ENCODE data around the gene LYST. TPM values are rescaled to one million over a fixed set of nuclear protein-coding genes. Genes with fewer than 3 reads are reported as not detected.

The LYST gene
- total and polyA plus RNA-seq, 10 donors: 9.0 to 169 (median 98.1) TPM

GRCh38 chr1:235746245-235746644 is 120.5 kb downstream of the LYST start:
- H3K9me3 ChIP-seq: no peaks in the 10 kb centered on the region
- no peaks in the 10 kb centered on the region for H3K27me3 ChIP-seq (replicated peaks in 1 of 7)
- peak overlapping the region in 4 of 8 donors; percentile 52 to 66 (median 56) for H3K27ac ChIP-seq
- no peak for DNase-seq
- 54 to 90% (median 81%) methylated on average over 6 of the region's 6 CpGs for WGBS, 5 donors
- intact Hi-C loops (cut with DNase I; ENCODE audit: low total_unique reads): no loop called here
- no peak overlapping the region for H3K4me3 ChIP-seq
- peaks cover 0 to 10% (median 0%) of the 10 kb centered on the region in 6 donors for H3K4me1 ChIP-seq
- no peak for TF ChIP-seq POLR2AphosphoS5 (IDR thresholded peaks at IDR 0.05)
- no peak for TF ChIP-seq CTCF (IDR thresholded peaks at IDR 0.05 in 8 of 11, conservative IDR thresholded peaks at IDR 0.05 in 3 of 11)
- no peak for TF ChIP-seq POLR2A (IDR thresholded peaks at IDR 0.05)
- H3K36me3 ChIP-seq: peaks cover 4 to 100% (median 69%) of the 10 kb centered on the region in 6 donors

DNA sequence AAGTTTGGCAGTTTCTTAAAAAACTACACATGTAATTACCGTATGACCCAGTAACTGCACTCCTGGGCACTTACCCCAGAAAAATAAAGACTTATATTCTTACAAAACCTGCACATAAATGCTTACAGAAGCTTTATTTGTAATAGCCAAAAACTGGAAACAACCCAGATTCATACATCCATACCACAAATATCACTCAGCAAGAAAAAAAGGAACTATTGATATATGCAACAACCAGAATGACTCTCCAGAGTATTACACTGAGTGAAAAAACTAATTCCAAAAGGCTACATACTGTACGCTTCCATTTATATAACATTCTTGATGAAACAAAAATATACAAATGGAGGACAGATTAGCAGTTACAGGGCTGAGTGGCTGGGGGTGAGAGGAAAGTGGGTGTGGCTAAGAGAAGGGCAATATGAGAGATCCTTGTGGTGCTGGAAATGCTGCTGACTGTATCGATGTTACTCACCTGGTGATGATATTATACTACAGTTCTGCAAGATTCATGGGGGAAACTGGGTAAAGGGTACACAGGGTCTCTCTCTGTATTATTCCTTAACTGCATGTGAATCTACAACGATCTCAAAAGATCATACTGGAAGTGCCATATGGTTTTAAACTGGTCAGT is 121.1 kb downstream of the LYST start:
- Histone ChIP-seq H3K27me3 (replicated peaks in 1 of 7) (no peaks in the 10 kb centered on the region), H3K4me3 (no peak overlapping the region), H3K36me3 (peaks cover 0 to 100% (median 66%) of the 10 kb centered on the region in 6 donors), H3K9me3 (no peaks in the 10 kb centered on the region), H3K4me1 (peaks cover 0 to 10% (median 0%) of the 10 kb centered on the region in 6 donors), H3K27ac (peak overlapping the region in 5 of 8 donors; percentile 8 to 66 (median 56))
- WGBS, 5 donors: 80 to 91% (median 85%) methylated on average over 4 of the region's 4 CpGs
- no peak for DNase-seq
- intact Hi-C loops (cut with DNase I; ENCODE audit: low total_unique reads): no loop called here
- TF ChIP-seq CTCF (IDR thresholded peaks at IDR 0.05 in 8 of 11, conservative IDR thresholded peaks at IDR 0.05 in 3 of 11) (no peak), POLR2AphosphoS5 (IDR thresholded peaks at IDR 0.05) (no peak), POLR2A (IDR thresholded peaks at IDR 0.05) (no peak)

DNA sequence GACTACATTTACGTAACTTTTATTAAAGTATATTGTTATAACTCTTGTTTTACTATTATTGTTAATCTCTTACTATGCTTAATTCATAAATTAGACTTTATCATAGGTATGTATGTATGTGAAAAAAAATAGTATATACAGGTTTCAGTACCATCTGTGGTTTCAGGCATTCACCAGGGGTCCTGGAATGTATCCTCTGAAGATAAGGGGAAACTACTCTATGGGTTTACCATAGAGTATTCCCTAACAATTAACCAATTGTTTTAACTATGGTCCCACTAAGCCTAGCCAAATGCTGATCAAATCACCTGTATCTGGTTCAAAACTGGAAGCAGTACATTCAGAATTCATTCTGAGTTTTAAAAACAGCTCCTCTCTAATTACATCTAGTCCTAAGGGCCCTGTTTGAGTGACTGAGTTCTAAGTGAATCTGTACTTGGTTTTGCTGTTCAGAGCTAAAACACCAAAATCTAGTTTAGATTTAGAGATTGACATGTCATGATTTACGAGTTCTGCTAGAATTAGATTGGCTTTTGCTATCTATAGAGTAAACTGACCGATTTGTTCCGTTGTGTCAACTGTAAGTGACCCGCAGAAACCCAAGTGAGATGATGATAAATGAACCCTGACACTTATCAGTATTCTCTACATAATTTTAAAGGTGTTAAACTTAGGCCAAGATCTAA is 123.6 kb downstream of the LYST start:
- DNase-seq: no peak
- Histone ChIP-seq H3K4me1 (peaks cover 0 to 10% (median 0%) of the 10 kb centered on the region in 6 donors), H3K27me3 (replicated peaks in 1 of 7) (no peaks in the 10 kb centered on the region), H3K4me3 (no peak overlapping the region), H3K36me3 (peaks cover under 1 to 100% (median 70%) of the 10 kb centered on the region in 6 donors), H3K9me3 (no peaks in the 10 kb centered on the region), H3K27ac (no peak overlapping the region)
- WGBS, 5 donors: 87 to 96% (median 93%) methylated on average over 5 of the region's 5 CpGs
- intact Hi-C loops (cut with DNase I; ENCODE audit: low total_unique reads): no loop called here
- TF ChIP-seq CTCF (IDR thresholded peaks at IDR 0.05 in 8 of 11, conservative IDR thresholded peaks at IDR 0.05 in 3 of 11): no peak
- no peak for TF ChIP-seq POLR2A (IDR thresholded peaks at IDR 0.05)
- no peak for TF ChIP-seq POLR2AphosphoS5 (IDR thresholded peaks at IDR 0.05)

DNA sequence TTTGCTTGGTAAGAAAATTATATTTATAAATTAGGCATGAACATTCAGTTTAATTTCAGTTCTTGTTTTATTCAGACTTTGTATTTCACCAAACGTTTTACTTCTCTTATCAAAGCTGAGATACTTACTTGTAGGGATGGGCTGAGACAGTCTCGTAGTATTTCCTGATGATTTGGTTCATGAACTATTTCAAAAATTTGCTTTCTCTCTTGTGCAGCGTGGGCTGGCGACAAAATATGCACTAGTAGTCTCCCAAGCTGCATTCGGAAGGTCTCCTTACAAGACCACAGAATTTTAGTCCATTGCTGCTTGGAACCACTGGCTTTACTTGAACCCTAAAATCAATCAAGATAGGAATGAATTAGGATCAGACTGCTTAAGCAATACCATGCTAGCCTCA is 125.4 kb downstream of the LYST start:
- Histone ChIP-seq H3K4me3 (no peak overlapping the region), H3K9me3 (no peaks in the 10 kb centered on the region), H3K27ac (no peak overlapping the region), H3K4me1 (peaks cover 0 to 10% (median 0%) of the 10 kb centered on the region in 6 donors), H3K27me3 (replicated peaks in 1 of 7) (no peaks in the 10 kb centered on the region), H3K36me3 (peaks cover 4 to 94% (median 64%) of the 10 kb centered on the region in 6 donors)
- intact Hi-C loops (cut with DNase I; ENCODE audit: low total_unique reads): no loop called here
- DNase-seq: no peak
- TF ChIP-seq POLR2A (IDR thresholded peaks at IDR 0.05): no peak
- TF ChIP-seq CTCF (IDR thresholded peaks at IDR 0.05 in 8 of 11, conservative IDR thresholded peaks at IDR 0.05 in 3 of 11): no peak
- TF ChIP-seq POLR2AphosphoS5 (IDR thresholded peaks at IDR 0.05): no peak
- WGBS, 5 donors: 64 to 83% (median 78%) methylated on average over 5 of the region's 5 CpGs

All from spleen (tissue), 11 donors.